NCI-H446 (cell line): Measurements from ENCODE around the gene CD109.

Source experiments
- DNase-seq, 2 experiments: peaks; one replicate each; lab custom pipeline; 2025; lab: John Stamatoyannopoulos, UW

The CD109 gene

DNA sequence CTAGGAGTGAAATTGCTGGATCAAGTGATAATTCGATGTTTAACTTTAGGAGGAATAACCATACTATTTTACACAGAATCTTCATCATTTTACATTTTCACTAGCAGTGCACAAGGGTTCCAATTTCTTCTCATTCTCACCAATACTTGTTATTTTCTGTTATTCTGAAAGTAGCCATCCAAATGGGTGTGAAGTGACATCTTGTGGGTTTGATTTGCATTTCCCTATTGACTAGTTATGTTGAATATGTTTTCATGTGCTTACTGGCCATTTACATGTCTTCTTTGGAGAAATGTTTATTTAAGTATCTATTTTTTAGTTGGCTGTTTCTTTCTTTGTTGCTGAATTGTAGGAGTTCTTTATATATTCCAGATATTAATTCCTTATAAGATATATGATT is 164.3 kb downstream of the CD109 start:
- DNase-seq: no peak

DNA sequence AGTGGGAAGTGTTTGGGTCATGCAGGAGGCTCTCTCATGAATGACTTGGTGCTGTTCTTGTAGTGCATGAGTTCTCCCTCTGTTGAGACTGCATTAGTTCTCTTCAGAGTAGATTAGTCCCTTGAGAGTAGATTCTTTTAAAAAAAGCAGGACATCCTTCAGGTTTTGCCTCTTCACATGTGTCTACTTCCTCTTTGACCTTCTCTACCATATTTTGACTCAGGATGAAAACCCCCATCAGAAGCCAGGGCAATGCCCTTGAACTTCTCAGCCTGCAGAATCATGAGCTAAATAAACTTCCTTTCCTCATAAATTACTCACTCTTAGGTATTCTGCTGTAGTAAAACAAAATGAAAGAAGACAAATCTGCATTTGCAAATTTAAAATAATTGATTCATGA is 170.3 kb downstream of the CD109 start:
- no peak for DNase-seq

DNA sequence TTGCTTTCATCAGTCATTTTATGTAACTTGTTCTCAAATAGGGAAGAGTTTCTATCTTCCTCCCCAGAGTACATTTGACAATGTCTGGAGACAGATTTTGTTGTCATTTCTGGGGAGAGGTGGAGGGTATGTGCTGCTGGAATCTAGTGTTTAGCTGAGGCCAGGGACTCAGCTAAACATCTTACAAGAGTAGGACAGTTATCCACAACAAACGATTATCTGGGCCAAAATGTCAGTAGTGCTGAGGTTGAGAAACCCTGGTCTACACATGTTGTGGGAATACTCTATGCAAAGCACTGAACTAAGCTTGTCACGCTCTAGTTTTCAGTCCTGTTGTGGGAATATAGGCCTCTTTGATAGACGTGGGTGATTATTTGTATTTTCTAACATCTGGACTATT is 171.4 kb downstream of the CD109 start:
- DNase-seq: no peak

DNA sequence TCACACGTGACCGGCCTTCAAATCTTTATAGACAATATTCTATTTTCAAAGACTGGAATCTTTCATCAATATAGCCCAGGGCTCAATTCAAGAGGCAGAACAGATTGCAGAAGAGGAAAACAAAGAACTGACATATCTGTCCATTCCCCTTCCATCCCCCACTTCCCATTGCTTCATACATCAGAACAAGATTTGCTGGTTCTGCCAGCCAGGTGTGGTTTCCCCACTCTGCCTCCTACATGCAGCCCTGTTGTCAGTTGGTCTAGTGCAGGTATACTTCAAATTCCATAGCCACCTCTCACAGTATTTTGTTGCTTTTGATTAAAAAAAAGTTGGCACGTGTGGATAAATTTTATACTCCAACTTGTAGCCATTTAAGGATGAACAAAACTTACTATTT is 174.9 kb downstream of the CD109 start:
- DNase-seq: no peak

DNA sequence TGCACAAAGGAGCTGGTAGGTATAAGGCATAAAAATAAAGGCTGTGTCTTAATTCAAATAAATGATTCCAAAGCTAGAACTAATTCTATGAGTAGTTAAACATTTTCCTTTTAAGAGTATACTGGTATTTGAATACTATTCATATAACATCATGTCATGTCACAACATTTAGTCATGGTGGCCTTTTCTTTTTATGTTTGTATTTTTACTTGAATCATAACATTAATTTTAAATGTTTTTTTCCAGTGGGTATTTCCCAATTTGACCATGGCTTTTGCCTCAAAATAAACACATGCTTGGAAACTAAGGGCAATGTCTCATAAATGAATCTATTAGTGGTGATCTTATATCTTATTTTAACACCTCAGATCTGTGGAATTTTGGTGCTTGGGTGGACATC is 177.1 kb downstream of the CD109 start:
- no peak for DNase-seq
